OCI-LY7 (cell line): Measurements from ENCODE around the gene IL4I1.

ENCODE experiments used
- EZH2phosphoT487 ChIP-seq: fragments of 200-600 bp; sonication (generic); IDR thresholded peaks from 2 replicates; pipeline ENCODE4 v1.6.1; 2018; ENCODE audit warnings: low read depth, borderline replicate concordance, mild to moderate bottlenecking, mixed run types, antibody characterized with exemption, low read length, moderate library complexity, mixed read lengths
- TF ChIP-seq, protein P1 (sequence below): fragments of 200-600 bp; sonication (generic); conservative IDR thresholded peaks from 2 replicates; pipeline ENCODE4 v1.5.1; 2014; ENCODE audit warnings: mild to moderate bottlenecking, antibody characterized with exemption, low read length, moderate library complexity, mixed read lengths

- TF ChIP-seq, protein P1, sequence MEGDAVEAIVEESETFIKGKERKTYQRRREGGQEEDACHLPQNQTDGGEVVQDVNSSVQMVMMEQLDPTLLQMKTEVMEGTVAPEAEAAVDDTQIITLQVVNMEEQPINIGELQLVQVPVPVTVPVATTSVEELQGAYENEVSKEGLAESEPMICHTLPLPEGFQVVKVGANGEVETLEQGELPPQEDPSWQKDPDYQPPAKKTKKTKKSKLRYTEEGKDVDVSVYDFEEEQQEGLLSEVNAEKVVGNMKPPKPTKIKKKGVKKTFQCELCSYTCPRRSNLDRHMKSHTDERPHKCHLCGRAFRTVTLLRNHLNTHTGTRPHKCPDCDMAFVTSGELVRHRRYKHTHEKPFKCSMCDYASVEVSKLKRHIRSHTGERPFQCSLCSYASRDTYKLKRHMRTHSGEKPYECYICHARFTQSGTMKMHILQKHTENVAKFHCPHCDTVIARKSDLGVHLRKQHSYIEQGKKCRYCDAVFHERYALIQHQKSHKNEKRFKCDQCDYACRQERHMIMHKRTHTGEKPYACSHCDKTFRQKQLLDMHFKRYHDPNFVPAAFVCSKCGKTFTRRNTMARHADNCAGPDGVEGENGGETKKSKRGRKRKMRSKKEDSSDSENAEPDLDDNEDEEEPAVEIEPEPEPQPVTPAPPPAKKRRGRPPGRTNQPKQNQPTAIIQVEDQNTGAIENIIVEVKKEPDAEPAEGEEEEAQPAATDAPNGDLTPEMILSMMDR: no peak
- no peak for TF ChIP-seq EZH2phosphoT487
Measured at GRCh38 chr19:49911381-49912145, 14.9 kb upstream of the IL4I1 start.
